ENCODE measurements around the gene INTS11. TPM values are rescaled to one million over a fixed set of nuclear protein-coding genes. Genes with fewer than 3 reads are reported as not detected.
"Not testable (repeated sequence)": the region's sequence is repeated elsewhere in the genome, so short reads cannot be mapped to it uniquely, and the experiment has no call there.

Gene INTS11
- total and polyA plus RNA-seq, 4 donors: 26.3 to 40.5 (median 34.5) TPM

GRCh38 chr1:1317420-1317819, 7.0 kb downstream of the INTS11 start:
- H3K4me3 ChIP-seq (ENCODE audit: low read depth in 1 of 3, low read length in 3 of 3): no peak overlapping the region
- TF ChIP-seq YY1 (IDR thresholded peaks at IDR 0.05) (no peak), SP1 (IDR thresholded peaks at IDR 0.05) (no peak), NR2F2 (IDR thresholded peaks at IDR 0.05) (no peak), TAF1 (conservative IDR thresholded peaks at IDR 0.05) (no peak)
- no peak for DNase-seq (ENCODE audit: low spot score)
- H3K36me3 ChIP-seq (ENCODE audit: control insufficient read depth in 4 of 4, insufficient read depth in 3 of 4, low read depth in 1 of 4, low read length in 3 of 4): peaks cover 6 to 31% (median 16%) of the 10 kb centered on the region in 4 donors
- no peak overlapping the region for H3K9ac ChIP-seq (ENCODE audit: low read depth in 1 of 2, low read length in 2 of 2)
- 92% methylated on average over 6 of the region's 6 CpGs for WGBS
- H3K9me3 ChIP-seq (ENCODE audit: control insufficient read depth in 4 of 4, low read length in 3 of 4): no peaks in the 10 kb centered on the region
- H3K27me3 ChIP-seq (ENCODE audit: control insufficient read depth in 4 of 4, insufficient read depth in 4 of 4, low read length in 3 of 4): no peaks in the 10 kb centered on the region
- no peak overlapping the region for H3K27ac ChIP-seq (ENCODE audit: low read depth in 1 of 2, low read length in 2 of 2)
- H3K4me1 ChIP-seq (ENCODE audit: control insufficient read depth in 4 of 4, insufficient read depth in 4 of 4, low read length in 3 of 4): peaks cover 0 to 10% (median 4%) of the 10 kb centered on the region in 4 donors

- H3K9me3 ChIP-seq (ENCODE audit: control insufficient read depth in 4 of 4, low read length in 3 of 4); H3K9ac ChIP-seq (ENCODE audit: low read depth in 1 of 2, low read length in 2 of 2); H3K27me3 ChIP-seq (ENCODE audit: control insufficient read depth in 4 of 4, insufficient read depth in 4 of 4, low read length in 3 of 4); DNase-seq (ENCODE audit: low spot score); H3K4me1 ChIP-seq (ENCODE audit: control insufficient read depth in 4 of 4, insufficient read depth in 4 of 4, low read length in 3 of 4); H3K4me3 ChIP-seq (ENCODE audit: low read depth in 1 of 3, low read length in 3 of 3); H3K27ac ChIP-seq (ENCODE audit: low read depth in 1 of 2, low read length in 2 of 2): not testable (repeated sequence)
- H3K36me3 ChIP-seq (ENCODE audit: control insufficient read depth in 4 of 4, insufficient read depth in 3 of 4, low read depth in 1 of 4, low read length in 3 of 4): peaks cover 6 to 41% (median 18%) of the 10 kb centered on the region in 4 donors
- WGBS: 89% methylated on average over 8 of the region's 8 CpGs
Measured at GRCh38 chr1:1316199-1316598, 8.3 kb downstream of the INTS11 start.

- H3K9ac ChIP-seq (ENCODE audit: low read depth in 1 of 2, low read length in 2 of 2): no peak overlapping the region
- H3K27me3 ChIP-seq (ENCODE audit: control insufficient read depth in 4 of 4, insufficient read depth in 4 of 4, low read length in 3 of 4): no peaks in the 10 kb centered on the region
- no peak overlapping the region for H3K27ac ChIP-seq (ENCODE audit: low read depth in 1 of 2, low read length in 2 of 2)
- H3K4me1 ChIP-seq (ENCODE audit: control insufficient read depth in 4 of 4, insufficient read depth in 4 of 4, low read length in 3 of 4): peaks cover 0 to 4% (median 2%) of the 10 kb centered on the region in 4 donors
- peaks cover 6 to 44% (median 19%) of the 10 kb centered on the region in 4 donors for H3K36me3 ChIP-seq (ENCODE audit: control insufficient read depth in 4 of 4, insufficient read depth in 3 of 4, low read depth in 1 of 4, low read length in 3 of 4)
- 85% methylated on average over 25 of the region's 26 CpGs for WGBS
- TF ChIP-seq EGR1 (IDR thresholded peaks at IDR 0.05; ENCODE audit: low read depth in 2 of 2): no peak
- no peak for TF ChIP-seq ZBTB33 (IDR thresholded peaks at IDR 0.05)
- TF ChIP-seq JUND (IDR thresholded peaks at IDR 0.05): no peak
- no peak for TF ChIP-seq RXRA (IDR thresholded peaks at IDR 0.05)
- no peak for DNase-seq (ENCODE audit: low spot score)
- no peaks in the 10 kb centered on the region for H3K9me3 ChIP-seq (ENCODE audit: control insufficient read depth in 4 of 4, low read length in 3 of 4)
- H3K4me3 ChIP-seq (ENCODE audit: low read depth in 1 of 3, low read length in 3 of 3): no peak overlapping the region
Measured at GRCh38 chr1:1315435-1315954, 9.0 kb downstream of the INTS11 start.

- WGBS: 94% methylated on average over 23 of the region's 23 CpGs
- peaks cover 3 to 41% (median 19%) of the 10 kb centered on the region in 4 donors for H3K36me3 ChIP-seq (ENCODE audit: control insufficient read depth in 4 of 4, insufficient read depth in 3 of 4, low read depth in 1 of 4, low read length in 3 of 4)
- no peak overlapping the region for H3K9ac ChIP-seq (ENCODE audit: low read depth in 1 of 2, low read length in 2 of 2)
- H3K4me3 ChIP-seq (ENCODE audit: low read depth in 1 of 3, low read length in 3 of 3): no peak overlapping the region
- TF ChIP-seq NR2F2 (IDR thresholded peaks at IDR 0.05) (no peak), HNF4G (IDR thresholded peaks at IDR 0.05) (no peak), MAX (IDR thresholded peaks at IDR 0.05) (no peak), RAD21 (IDR thresholded peaks at IDR 0.05) (no peak), GABPA (IDR thresholded peaks at IDR 0.05 in 1 of 2, conservative IDR thresholded peaks at IDR 0.05 in 1 of 2) (no peak), SP1 (IDR thresholded peaks at IDR 0.05) (no peak)
- no peak for DNase-seq (ENCODE audit: low spot score)
- H3K9me3 ChIP-seq (ENCODE audit: control insufficient read depth in 4 of 4, low read length in 3 of 4): no peaks in the 10 kb centered on the region
- H3K27ac ChIP-seq (ENCODE audit: low read depth in 1 of 2, low read length in 2 of 2): no peak overlapping the region
- H3K27me3 ChIP-seq (ENCODE audit: control insufficient read depth in 4 of 4, insufficient read depth in 4 of 4, low read length in 3 of 4): no peaks in the 10 kb centered on the region
- peaks cover 0 to 4% (median 3%) of the 10 kb centered on the region in 4 donors for H3K4me1 ChIP-seq (ENCODE audit: control insufficient read depth in 4 of 4, insufficient read depth in 4 of 4, low read length in 3 of 4)
Measured at GRCh38 chr1:1314678-1315335, 9.7 kb downstream of the INTS11 start.

All from liver (tissue), 9 donors.